GM12891 (cell line): ENCODE data around the gene GYS1.
"Not testable (repeated sequence)": the region's sequence is repeated elsewhere in the genome, so short reads cannot be mapped to it uniquely, and the experiment has no call there.

ENCODE experiments used
- DNase-seq: peaks from one replicate; pipeline ENCODE4 v3.0.0; 2011; ENCODE audit warnings: low spot score; ENCODE audit not compliant: insufficient read length
- FAIRE-seq: peaks from 2 replicates; lab custom pipeline; 2011; peaks lifted over from hg19 to GRCh38; lab: Jason Lieb, UNC
- PAX5 ChIP-seq: IDR thresholded peaks from 2 replicates; pipeline ENCODE4 v1.6.1; 2011; ENCODE audit warnings: low read length, moderate library complexity, mild to moderate bottlenecking; ENCODE audit not compliant: insufficient read depth, severe bottlenecking
- POLR2A ChIP-seq: IDR thresholded peaks from 2 replicates; pipeline ENCODE4 v1.6.1; 2011; ENCODE audit warnings: low read depth, low read length, control low read depth
- POLR2AphosphoS5 ChIP-seq: IDR thresholded peaks from 2 replicates; pipeline ENCODE4 v1.6.1; 2011; ENCODE audit warnings: low read depth, low read length, control low read depth
- POU2F2 ChIP-seq: IDR thresholded peaks from 2 replicates; pipeline ENCODE4 v1.6.1; 2011; ENCODE audit warnings: low read depth, mild to moderate bottlenecking, control low read depth, low read length, moderate library complexity
- SPI1 ChIP-seq: IDR thresholded peaks from 2 replicates; pipeline ENCODE4 v1.6.1; 2011; ENCODE audit warnings: low read depth, low read length, control low read depth
- TAF1 ChIP-seq: IDR thresholded peaks from 2 replicates; pipeline ENCODE4 v1.6.1; 2011; ENCODE audit warnings: low read depth, low read length, control low read depth

The GYS1 gene

DNA sequence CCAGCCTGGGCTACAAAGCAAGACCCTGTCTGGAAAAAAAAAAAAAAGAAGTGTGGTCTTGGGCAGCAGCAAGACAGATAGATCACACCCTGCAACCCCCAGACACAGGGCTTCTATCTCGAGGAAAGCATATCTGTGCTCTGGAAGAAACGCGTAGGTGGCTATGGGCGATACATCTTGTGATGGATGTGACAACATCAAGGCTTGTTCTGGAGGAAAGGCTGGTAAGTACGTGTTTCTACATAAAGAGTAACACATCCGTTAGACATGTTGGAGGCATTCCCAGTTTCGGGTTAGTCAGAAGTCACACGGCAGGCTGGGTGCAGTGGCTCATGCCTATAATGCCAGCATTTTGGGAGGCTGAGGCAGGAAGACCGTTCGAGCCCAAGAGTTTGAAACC, 66.2 kb downstream of the GYS1 start:
- DNase-seq (no peak), FAIRE-seq (peak; percentile 71)
- TF ChIP-seq PAX5 (no peak), POLR2AphosphoS5 (no peak), TAF1 (no peak), POU2F2 (no peak), POLR2A (no peak), SPI1 (no peak)

DNA sequence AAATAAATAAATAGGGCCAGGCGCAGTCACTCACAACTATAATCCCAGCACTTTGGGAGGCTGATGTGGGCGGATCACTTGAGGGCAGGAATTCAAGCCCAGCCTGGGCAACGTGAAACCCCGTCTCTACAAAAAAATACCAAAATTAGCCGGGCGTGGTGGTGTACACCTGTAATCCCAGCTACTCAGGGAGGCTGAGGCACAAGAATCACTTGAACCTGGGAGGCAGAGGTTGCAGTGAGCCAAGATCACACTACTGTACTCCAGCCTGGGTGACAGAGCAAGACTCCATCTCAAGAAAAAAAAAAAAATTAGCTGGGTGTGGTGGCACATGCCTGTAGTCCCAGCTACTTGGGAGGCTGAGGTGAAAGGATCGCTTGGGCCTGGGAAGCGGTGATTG, 67.2 kb downstream of the GYS1 start:
- FAIRE-seq, DNase-seq: not testable (repeated sequence)

DNA sequence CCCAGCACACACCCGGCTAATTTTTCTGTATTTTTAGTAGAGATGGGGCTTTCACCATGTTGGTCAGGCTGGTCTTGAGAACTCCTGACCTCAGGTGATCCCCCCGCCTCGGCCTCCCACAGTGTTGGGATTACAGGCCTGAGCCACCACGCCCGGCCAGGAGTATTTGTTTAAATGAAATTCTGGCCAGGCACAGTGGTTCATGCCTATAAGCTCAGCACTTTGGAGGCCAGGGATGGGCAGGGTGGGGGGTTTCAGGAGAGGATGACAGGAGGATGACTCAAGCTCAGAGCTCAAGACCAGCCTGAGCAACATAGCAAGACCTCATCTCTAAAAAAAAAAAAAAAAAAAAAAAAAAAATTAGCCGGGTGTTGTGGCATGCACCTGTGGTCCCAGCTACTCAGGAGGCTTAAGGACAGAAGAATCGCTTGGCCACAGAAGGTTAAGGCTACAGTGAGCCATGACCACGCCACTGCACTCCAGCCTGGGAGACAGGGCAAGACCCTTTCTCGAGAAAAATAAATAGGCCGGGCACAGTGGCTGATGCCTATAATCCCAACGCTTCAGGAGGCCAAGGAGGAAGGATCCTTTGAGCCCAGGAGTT, 67.8 kb downstream of the GYS1 start:
- TF ChIP-seq POLR2A (no peak), TAF1 (no peak), POU2F2 (no peak), POLR2AphosphoS5 (no peak), PAX5 (no peak), SPI1 (no peak)
- no peak for DNase-seq
- no peak for FAIRE-seq

DNA sequence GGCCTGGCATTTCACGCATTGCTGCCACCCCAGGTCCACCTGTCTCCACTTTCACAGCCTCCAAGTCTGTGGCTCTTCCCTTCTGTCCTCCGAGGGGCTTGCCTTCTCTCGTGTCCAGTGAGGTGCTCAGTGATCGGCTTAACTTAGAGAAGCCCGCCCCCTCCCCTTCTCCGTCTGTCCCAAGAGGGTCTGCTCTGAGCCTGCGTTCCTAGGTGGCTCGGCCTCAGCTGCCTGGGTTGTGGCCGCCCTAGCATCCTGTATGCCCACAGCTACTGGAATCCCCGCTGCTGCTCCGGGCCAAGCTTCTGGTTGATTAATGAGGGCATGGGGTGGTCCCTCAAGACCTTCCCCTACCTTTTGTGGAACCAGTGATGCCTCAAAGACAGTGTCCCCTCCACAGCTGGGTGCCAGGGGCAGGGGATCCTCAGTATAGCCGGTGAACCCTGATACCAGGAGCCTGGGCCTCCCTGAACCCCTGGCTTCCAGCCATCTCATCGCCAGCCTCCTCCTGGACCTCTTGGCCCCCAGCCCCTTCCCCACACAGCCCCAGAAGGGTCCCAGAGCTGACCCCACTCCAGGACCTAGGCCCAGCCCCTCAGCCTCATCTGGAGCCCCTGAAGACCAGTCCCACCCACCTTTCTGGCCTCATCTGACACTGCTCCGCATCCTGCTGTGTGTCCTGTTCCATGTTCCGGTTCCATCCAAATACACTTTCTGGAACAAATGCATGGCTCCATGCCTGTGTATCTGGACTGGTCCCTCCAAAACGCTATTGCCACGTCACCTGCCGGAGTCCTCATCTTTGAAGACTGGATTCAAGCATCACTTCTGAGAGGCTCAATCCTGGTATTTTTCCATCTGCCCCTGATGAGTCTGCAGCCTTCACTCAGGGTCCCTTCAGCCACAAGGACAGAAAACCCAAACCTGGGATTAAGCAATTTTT, 70.3 kb downstream of the GYS1 start:
- FAIRE-seq (no peak), DNase-seq (no peak)
- no peak for TF ChIP-seq PAX5

DNA sequence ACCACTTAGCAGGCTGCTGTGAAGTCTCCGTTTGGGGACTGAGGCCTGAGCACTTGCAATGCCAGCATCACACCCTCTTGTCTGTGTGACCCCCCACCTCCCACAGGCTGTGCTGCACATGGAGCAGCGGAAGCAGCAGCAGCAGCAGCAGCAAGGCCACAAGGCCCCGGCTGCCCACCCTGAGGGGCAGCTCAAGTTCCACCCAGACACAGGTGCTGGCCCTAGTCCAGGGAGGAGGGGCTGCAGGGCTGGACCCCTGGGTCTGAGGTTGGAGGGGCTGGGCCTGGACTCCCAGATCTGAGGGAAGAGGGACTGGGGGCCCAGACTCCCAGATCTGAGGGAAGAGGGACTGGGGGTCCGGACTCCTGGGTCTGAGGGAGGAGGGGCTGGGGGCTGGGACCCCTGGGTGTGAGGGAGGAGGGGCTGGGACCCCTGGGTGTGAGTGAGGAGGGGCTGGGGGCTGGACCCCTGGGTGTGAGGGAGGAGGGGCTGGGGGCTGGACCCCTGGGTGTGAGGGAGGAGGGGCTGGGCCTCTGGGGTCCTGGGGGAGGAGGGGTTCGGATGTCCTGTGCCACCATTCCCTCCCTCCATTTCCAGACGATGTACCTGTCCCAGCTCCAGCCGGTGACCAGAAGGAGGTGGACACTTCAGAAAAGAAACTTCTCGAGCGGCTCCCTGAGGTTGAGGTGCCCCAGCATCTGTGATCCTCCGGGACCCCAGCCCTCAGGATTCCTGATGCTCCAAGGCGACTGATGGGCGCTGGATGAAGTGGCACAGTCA, 71.2 kb downstream of the GYS1 start:
- DNase-seq (no peak), FAIRE-seq (no peak)

GRCh38 chr19:48920949-48921348, 72.2 kb downstream of the GYS1 start:
- TF ChIP-seq POLR2A, result no peak
- TF ChIP-seq TAF1, result no peak
- TF ChIP-seq SPI1, result no peak
- TF ChIP-seq POU2F2, result no peak
- no peak for TF ChIP-seq POLR2AphosphoS5
- no peak for TF ChIP-seq PAX5
- DNase-seq (no peak), FAIRE-seq (no peak)

More for the DNA sequence above, 71.2 kb downstream of the GYS1 start:
- TF ChIP-seq POLR2A (no peak), POLR2AphosphoS5 (no peak), PAX5 (no peak)

GRCh38 chr19:48919271-48919670, 73.8 kb downstream of the GYS1 start:
- not testable (repeated sequence) for FAIRE-seq, DNase-seq

DNA sequence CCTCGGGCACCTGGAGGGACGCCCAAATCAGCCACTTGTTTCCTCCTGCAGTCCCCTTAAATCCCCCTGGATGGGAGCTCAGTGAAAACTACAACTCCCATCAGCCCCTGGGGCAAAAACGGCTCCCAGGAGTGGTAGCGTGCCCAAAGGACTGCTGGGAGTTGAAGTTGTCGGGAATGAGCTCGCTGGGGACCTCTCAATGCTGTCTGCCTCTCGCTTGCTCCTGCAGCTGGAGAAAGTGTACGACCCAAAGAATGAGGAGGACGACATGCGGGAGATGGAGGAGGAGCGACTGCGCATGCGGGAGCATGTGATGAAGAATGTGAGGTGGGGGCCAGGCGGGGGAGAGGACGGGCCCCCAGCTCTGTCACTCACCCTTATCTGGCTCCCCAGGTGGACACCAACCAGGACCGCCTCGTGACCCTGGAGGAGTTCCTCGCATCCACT, 74.3 kb downstream of the GYS1 start:
- no peak for TF ChIP-seq POLR2AphosphoS5
- DNase-seq (no peak), FAIRE-seq (peak; percentile 31)
